GM18508 (cell line): ENCODE results near the gene SLX4IP.

Source experiments
- ATAC-seq: cut with Tn5 transposase; IDR thresholded peaks from one replicate; pipeline ENCODE4 v1.9.1; 2021; ENCODE audit warnings: moderate number of reproducible peaks; ENCODE audit not compliant: insufficient read depth, unreplicated experiment

SLX4IP gene

DNA sequence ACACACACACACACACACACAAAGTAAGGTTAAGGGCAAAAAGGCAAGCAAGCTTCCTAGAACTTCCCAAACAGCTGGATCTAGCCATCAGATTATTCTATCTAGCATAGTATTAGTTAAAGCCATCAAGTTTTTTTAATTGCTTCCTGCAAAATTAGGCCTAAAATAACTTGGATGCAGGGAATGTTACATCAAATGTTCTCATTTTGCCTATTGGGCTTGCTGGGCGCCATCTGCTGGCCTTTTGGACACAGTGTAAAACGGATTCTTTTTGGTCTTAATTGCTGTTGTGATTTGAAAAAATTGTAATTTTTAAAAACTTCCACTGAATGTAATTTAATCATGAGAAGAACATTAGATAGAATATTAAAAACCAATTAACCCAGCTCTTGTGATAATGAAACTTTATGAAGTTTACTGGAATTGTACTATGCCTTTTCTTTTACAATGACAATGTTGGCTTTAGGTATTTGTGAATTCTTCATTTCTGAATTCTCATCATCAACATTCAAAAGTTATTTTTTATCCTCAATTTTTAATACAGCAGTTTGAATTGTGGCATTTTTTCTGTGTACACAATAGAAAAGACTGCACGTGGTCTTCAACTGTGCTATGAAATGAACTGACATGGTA, 7.9 kb upstream of the SLX4IP start:
- ATAC-seq = no peak

DNA sequence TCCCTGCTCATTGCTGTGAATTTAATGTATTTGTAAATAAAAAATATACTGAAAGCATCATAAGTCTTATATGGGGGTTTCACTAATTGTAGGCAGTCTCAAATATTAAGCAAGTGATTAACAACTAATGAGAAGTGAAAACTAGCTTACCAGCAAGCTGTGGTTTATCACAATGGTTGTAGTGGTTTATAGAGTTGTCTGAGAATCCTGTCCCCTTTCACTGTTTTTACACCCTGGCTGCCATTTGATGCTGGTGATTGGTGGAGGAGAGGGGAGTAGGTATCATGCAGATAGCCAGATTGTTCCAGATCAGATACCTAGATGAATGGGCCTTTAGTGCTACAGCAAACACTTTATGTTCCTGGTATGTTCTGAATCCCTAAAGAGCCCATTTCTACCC, 7.1 kb upstream of the SLX4IP start:
- ATAC-seq = no peak

DNA sequence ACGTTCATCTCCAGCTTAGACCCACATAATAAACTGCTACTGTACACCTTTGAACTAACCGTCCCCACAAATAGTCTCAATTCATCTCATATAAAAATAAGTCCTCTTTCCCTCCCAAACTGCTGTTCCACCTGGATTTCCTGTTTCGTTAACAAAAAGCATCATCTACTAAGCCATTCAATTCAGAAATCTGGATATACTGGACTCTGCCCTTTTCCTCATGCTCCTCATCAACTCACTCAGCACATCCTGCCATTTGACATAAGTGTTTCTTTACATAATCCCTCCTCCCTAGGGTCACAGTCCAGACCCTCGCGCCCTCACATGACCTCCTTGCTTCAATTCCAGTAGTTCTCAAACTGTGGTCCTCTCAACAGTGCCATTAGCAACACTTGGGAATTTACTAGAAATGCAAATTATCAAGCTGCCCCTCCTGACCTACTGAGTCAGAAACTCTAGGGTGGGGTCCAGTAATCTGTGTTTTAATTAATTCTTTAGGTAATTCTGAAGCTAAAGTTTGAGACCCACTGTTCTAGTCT, 5.6 kb upstream of the SLX4IP start:
- ATAC-seq = no peak

DNA sequence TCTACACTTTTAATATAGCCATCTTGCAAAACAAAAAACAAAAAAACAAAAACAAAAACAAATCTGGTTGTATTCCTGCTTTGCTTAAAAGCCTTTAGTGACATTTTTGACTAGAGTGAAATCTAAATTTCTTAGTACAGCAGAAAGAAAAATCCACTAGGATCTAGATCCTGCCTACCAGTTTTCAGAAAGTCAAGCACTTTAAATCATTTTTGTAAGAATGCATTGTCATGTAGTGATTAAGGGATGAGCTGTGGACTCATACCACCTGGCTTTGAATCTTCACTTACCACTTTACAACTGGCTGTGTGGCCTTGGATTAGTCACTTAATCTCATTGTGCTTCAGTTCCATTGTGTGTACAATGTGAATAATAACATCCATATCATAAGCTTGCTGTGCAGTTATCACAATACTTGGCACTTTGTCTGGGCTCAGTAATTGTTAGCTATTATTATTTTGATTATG, 5.1 kb upstream of the SLX4IP start:
- no peak for ATAC-seq

DNA sequence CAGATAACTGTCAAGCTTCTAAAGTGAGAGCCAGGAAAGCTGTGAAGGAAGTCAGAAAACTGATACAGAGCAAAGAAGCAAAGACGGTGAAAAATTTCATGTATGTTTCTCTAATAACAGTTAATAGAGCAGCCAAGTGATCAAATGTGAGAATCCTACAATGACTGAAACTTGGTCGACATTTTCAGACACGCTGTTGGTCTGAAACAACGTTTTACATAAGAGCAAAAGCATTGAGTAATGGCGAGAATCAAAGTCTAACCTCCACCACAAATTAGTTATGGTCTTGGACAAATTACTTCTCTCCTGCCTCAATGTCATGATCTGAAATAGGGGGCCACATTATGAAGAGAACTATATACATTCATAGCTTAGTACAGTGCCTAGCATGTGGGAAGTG, 4.4 kb upstream of the SLX4IP start:
- no peak for ATAC-seq

DNA sequence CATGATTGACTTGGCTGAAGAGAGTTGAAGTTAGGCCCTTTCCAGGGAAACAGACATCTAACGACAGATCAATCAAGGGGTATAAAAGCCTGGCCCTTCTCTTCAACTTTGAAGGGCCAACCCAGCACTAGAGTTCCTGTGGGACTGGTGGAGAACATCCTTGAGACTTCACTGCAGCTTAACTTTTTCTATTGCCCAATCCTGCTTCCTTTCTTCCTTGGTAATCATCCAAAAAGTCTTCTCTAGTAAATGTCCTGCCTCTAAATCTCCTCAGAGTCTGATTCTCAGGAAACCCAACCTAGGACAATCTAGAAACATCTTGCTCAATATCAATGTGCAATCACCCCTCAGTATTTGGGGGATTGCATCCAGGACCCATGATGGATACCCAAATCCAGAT, 3.0 kb upstream of the SLX4IP start:
- no peak for ATAC-seq

DNA sequence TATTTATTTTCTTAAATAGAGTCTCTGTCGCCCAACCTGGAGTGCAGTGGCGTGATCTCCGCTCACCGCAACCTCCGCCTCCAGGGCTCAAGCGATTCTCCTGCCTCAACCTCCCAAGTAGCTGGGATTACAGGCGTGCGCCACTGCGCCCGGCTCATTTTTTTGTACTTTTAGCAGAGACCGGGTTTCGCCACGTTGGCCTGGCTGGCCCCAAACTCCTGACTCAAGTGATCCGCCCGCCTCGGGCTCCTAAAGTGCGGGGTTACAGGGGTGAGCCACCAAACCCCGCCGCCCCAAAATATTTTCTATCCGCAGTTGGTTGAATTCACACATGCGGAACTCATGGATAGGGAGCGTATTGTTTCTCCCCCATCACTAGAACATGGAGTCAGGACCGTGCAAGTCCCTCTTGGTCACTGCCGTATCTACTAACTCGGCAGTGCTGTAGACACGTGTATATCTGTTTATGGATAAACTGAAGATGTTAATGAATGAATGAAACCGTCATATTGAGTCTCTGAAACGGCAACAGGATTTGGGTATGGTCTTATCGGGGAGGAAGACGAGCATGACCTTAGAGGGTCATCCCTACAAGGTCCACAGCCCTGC, 2.0 kb upstream of the SLX4IP start:
- no peak for ATAC-seq

DNA sequence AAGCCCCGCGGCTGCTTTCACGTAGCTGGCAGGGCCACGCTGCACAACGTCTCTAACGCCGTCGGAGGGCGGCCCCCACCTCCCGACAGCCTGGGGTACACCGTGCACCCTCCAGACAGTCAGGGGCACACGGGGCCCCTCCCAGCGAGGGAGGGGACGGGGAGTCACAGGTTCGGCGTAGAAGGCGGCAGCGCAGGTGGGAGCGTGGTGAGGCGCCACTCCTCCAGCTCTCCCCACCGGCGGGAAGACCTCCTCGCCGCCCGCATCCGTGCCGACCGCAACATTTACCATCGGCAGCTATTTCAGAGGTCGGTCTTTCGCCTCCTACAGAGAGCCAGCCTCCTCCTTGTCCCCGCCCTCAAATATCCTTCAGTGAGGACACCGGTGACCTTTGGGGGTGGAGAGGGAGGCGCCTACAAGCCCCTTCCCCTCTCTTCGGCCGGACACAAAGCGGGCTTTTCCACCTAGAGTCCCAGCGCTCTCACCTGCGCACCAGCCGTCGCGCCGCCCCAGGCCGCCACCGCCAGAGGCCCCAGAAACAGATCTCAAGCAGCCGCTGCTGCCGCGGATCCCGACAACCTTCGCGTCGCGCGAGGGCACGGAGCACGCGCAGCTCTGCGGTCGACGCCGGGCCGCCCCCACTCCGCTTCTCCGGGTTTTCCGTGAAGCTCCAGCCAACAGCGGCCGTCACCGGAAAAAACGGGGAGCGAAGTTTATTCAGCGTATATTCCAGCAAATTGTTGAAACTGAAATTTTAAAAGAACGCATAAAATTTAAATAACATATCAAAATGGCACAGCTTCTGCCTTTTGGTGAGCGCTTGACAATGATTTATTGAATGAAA, 1.3 kb upstream of the SLX4IP start, which contains the start of gene MKKS:
TSS of gene MKKS (minus strand) at position 600 of the 844 bp plus-strand sequence. CDS start 20,708 bp downstream, outside the sequence.
- peak; percentile 24 for ATAC-seq

DNA sequence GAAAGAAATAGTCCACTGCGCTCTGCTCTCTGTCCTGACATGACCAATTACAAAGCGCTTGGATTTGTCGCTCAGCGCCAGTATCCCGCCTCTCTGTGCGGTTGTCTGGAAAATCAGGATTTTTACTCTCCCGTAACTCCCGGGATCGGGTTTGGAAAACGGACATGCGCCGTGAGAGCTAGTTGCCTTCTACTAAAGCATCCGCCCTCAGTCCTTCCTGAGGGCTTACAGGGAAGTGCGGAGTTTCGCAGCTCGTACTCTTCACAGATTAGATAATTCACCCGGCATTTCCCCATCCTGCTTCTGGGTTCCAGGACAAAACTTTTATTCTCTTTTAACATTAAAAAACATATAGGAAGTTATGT, 656 bp upstream of the SLX4IP start:
- peak; percentile 30 for ATAC-seq

DNA sequence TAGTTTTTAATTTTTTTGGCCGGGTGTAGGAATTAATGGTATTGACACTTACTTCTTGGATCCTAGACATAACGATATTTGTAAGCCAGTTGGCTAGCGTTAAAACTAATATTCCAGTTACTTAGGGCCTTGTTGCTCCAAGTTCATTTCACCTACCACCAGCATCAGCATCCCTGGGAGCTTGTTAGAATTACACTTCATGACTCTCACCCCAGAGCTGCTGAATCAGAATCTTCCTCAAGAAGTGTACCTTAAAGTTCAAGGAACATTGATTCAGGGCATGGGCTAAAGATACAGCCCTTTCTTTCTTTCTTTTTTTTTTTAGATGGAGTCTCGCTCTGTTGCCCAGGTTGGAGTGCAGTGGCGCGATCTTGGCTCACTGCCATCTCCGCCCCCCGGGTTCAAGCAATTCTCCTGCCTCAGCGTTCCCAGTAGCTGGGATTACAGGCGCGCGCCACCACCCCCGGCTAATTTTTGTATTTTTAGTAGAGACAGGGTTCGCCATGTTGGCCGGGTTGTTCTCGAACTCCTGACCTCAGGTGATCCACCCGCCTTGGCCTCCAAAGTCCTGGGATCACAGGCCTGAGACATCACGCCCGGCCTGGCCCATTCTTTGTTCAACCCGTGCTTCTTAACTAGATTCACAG, 1.1 kb downstream of the SLX4IP start:
- ATAC-seq = no peak

DNA sequence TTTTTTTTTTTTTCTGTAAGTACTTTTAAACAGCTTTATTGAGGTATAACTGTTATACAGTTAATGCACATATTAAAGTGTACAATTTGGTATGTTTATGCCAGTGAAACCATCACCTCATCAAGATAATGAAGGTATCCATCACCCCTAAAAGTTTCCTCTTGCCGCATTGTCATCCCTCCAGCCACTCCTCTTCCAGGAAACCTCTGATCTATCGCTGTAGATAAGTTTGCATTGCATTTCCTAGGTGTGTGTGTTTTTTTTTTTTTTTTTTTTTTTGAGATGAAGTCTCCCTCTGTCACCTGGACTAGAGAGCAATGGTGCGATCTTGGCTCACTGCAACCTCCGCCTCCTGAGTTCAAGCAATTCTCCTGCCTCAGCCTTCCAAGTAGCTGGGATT, 3.1 kb downstream of the SLX4IP start:
- ATAC-seq = no peak

DNA sequence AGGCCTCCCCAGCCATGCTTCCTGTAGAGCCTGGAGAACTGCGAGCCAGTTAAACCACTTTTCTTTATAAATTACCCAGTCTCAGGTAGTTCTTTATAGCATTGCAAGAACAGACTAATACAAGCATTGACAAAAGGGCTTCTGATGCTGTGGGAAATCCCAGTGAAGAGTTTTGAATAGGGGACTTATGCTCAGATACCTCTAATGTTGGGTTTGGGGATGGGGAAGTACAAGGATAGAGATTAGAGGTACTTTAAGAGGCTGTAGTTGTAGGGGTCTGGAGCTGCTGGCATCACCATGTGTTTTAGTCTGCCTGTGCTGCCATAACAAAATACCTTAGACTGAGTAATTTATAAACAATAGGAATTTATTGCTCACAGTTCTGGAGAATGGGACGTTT, 8.8 kb downstream of the SLX4IP start:
- ATAC-seq = no peak

DNA sequence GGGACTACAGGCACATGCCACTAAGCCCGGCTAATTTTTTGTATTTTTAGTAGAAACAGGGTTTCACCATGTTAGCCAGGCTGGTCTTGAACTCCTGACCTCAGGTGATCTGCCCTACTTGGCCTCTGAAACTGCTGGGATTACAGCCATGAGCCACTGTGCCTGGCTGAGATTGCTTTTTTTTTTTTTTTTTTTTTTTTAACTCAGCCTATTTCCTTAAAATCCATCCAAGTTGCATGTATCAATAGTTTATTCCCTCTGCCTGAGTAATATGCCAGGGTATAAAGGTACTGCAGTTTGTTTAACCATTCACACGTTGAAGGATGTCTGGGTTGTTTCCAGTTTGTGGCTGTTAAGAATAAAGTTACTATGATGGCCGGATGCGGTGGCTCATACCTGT, 10.7 kb downstream of the SLX4IP start:
- no peak for ATAC-seq

DNA sequence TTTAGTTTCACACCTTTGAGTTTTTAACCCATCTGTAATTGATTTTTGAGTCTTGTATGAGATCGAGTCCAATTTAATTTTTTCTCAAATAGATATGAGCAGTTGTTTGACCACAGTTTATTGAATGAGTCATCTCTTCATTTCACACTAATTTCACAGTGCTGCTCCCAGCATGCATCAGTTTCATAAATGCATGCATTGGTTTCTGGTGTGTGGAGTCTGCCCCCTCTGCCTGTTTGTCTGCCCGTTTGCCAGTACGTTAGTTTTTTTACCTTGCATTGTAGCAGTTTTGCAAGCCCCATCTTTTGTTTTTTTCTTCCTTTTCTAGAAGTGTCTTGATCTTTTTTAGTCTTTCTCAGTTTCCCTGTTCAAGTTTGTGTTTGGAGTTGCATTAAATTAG, 11.9 kb downstream of the SLX4IP start:
- peak; percentile 95 for ATAC-seq

DNA sequence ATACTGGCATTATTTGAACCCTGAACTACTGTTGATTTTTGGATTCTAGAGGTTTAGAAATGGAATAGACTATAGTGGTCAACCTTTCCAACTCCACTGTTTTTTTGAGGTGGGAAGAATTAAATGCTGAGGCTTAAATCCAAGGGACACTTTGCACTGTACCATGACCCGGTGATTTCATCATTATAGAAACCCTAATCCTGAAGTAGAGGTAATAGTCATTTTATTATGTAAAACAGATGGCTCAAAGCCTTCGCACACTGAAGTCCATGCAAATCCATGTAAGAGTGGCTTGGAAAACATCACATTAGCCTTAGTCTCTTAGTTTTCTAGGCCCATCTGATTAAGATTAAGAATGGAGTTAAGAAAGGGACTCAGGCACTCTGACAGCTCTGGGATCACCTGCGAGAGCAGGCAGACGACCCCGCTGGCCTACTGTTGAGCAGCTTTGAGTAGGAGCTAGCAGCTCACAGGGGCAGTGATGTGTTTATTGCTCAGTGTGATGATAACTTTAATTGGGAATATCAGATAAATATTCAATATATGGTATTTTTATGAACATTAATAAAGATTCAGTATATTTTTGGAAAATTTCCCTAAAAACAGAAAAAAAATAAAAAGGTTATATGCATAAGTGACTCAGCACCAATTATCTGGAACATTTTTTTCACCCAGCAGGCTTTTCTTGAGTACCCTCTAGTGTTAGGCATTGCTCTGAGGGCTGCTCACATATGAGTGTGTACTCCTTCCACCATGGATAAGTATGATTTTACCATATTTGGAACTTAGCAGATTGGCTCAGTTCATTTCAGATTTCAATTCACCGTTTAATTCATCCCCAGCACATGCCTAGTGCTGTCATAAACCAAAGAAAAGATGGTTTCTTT, 13.4 kb downstream of the SLX4IP start:
- ATAC-seq = no peak

DNA sequence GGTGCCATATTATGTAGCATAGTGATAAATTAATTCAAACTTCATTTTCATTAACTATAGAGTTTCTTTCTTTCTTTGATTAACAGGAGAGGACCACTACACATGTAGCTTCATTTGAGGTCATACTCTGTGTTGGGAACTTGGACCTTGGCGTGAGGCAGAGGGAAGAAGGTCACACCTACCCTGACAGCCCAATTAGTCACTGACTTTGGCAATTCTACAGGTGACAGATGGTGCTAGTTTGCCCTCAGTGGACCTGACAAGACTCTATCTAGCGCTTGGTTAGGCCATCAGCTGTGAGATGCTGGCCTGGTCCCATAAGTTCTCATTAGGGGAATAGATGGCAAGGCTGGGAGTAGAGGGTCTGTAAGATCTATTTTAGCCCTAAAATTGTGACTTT, 14.2 kb downstream of the SLX4IP start:
- no peak for ATAC-seq

DNA sequence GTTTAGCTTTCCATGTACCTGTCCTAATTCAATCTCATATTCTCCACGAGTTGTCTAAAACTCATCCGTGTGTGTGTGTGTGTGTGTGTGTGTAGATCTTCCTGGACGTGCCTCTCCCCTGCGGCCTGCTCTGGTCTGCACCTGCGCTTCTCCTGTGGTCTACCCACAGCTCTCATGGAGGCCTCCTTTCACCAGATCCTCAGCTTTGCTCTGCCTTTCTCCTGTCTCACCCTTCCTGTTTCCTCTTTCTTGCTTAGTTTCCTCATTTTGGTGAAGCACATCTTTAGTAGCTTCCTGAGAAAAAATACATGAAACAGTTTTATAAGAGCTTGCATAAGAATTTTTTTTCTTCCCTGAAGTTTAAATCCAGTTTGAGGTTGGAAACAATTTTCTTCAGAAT, 18.1 kb downstream of the SLX4IP start:
- peak; percentile 68 for ATAC-seq

DNA sequence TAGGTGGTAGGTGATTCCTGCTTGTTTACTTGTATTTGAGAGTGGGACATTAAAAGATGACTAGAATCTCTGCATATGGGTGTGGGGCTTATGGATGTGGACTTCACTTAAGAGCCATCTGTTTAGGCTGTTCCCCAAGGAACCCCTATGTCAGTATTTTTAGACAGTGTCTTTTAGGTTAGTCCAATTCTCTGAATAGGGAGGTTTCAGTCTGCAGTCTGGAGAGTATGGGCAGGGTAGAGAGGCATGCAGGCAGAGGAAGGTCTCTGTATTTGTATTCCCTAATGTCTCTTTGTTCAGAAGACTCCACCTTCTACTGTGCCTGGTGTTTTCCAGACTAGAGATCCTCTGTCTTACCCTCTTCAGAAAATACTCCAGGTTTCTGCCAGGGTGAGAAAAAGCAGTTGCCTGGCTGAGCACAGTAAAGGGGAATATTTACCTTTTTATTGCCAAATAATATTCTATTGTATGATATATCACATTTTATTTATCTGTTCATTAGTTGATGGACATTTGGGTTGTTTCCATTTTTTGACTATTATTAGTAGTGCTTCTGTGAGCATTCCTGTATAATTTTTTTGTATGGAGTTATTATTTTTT, 19.1 kb downstream of the SLX4IP start:
- no peak for ATAC-seq

DNA sequence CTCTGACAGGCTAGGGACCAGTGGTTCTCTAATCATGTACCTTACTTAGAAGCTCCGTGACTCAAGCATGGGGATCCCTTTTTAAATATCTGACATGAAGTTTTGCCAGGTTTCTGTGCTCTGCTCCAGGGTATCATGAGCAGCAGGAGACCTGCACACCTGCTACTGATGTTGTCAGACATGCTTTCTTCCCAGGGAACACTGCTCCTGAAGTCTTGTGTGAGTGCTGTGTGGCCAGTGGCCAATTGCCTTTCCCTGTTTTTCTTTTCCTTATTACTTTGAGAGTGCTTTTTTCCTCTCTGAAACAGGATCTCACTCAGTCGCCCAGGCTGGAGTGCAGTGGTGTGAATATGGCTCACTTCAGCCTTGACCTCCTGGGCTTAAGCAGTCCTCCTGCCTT, 26.4 kb downstream of the SLX4IP start:
- no peak for ATAC-seq
